Activated gamma-delta T cell treated with anti-CD3 and anti-CD28 coated beads, Interleukin-2, amount 50 U/mL, for 16 hours (primary cell): ENCODE data around the gene LNP1.
"Not testable (repeated sequence)": the region's sequence is repeated elsewhere in the genome, so short reads cannot be mapped to it uniquely, and the experiment has no call there.

Source experiments
- DNase-seq: peaks from one replicate; pipeline ENCODE4 v3.0.0-alpha.2; 2020; ENCODE audit warnings: low read depth

The LNP1 gene

DNA sequence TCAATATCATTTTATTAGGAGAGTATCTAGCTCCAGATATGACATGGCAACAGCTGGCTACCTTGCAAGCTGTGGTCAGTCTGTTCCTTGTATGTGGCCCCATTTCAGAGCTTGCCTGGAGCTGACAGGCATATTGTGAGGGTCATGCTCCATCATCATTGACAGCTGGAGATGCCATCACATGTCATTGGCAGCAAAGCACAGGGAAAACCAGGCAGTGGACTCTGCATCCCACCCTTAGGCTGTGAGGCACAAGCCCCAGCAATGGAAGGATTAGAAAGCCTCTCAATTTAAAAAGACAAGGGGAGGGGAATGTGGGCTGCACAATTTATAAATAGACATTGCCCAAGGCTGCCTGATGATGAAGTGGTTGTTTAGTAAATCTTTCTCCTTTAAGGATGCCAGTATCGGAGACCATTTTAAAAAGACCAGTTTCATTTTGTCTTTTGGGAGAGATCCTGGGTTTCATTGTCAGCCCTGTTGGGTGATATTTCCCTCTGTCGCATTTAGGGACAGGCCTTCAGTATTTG lies 27.9 kb downstream of the LNP1 start:
- DNase-seq = no peak

DNA sequence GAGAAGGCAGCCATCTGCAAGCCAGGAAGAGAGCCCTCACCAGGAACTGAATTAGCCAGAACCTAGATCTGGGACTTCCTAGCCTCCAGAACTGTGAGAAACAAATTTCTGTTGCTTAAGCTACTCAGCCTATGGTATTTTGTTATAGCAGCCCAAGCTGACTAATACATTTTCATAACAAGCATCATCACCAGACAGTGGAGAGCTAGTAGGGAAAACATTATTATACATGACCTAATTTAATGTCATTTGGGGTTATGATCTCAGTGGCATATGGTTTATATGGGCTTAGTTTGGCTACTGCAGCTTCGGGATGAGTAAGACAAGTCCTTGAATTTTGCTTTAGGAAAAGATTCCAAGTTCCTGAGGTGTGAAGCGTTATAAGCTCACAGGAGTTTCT lies 35.6 kb downstream of the LNP1 start:
- no peak for DNase-seq

DNA sequence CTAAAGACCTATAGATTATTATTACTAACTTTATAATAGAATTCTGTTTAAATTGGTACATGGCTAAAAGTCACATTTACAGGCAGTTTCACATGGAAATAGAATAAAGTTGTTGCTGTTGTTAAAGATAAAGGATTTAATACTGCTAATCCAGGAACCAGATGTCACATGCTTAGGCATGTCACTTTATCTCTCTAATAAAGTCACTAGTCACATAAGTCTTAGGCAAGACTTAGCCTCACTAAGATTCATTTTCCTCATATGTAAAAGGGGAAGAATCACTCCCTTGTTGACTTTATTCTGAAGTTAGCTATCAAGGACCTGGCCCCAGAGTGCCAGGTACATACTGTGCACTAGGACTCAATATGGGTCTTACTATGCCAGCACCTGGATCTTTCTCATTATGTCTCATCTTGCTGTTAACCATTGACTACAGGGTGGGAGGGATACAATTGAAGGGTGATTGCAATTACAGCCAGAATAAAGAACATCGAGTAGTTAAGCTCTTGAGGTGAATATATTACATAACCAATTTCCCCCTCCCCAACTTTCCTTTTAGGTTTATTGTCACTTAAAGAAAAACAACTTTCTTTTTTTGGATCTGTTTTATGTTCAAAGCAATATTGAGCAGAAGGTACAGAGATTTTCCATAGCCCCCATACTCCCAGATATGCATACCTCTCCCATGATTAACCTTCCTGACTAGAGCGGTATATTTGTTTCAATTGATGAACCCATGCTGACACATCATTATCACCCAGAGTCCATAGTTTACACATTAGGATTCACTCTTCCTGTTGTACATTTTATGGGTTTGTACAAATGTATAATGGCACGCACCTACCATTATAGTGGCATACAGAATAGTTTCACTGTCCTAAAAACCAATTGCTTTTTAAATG lies 36.6 kb downstream of the LNP1 start:
- DNase-seq = no peak

- DNase-seq = no peak
Measured at GRCh38 chr3:100438623-100438974, 37.3 kb downstream of the LNP1 start.

DNA sequence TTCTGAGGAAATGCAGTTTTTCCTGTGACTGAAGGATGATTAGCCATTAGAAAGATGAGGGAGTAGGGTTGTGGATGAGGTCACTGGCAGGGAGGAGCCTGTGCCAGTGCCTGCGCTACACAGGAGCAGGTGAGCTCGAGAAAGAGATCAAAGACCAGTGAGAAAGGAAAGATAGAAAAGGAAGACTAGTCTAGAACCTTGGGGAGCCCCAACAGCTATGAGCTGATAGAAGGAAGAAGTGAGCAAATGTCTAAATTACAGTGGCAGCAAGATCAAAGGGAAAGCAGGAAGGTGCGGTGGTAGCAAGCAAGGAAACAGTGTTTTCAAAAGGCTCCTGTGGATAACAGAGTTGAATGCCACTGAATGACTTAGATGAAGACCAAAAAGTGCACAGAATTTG lies 39.6 kb downstream of the LNP1 start:
- DNase-seq = no peak

GRCh38 chr3:100443690-100444089 lies 42.4 kb downstream of the LNP1 start:
- no peak for DNase-seq

GRCh38 chr3:100447067-100447466 lies 45.7 kb downstream of the LNP1 start:
- not testable (repeated sequence) for DNase-seq

DNA sequence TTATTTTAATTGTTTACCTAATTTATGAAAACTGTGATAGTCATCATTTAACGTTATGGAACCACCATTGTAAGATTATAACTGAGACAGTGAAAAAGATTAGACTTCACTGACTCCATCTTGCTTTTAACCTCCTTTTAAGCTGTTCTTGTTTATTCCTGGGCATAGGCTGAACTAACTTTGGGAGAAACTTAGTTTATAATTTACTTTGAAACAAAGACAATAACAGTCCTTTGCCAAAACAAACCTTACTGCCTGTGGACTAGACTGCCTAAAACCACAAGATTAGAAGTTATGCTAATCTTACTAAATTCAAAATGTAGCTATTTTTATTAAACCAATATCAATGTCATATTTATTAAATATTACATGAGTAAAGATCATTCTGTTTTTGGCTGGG lies 46.7 kb downstream of the LNP1 start:
- DNase-seq = no peak

- DNase-seq = no peak
Measured at GRCh38 chr3:100449214-100449613, 47.9 kb downstream of the LNP1 start.

GRCh38 chr3:100454677-100455076 lies 53.3 kb downstream of the LNP1 start:
- DNase-seq = no peak

GRCh38 chr3:100455841-100456550 lies 54.7 kb downstream of the LNP1 start:
- no peak for DNase-seq

DNA sequence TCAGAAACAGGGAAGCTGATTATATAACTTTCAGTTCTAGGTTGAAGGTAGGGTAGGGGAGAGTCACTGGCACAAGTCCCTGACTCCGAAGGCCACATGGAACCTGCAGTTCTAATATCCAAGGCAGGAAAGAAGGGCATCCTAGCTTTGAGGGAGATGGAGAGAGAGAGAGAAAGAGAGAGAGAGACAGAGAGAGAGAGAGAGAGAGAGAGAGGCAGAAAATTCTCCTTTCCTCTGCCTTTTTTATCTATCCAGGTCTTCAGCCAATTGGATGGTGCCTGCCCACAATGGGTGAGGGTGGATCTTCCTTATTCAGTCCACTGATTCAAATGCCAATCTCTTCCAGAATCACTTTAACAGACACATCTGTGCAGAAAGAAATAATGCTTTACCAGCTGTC lies 55.4 kb downstream of the LNP1 start:
- DNase-seq = no peak

GRCh38 chr3:100457811-100458210 lies 56.5 kb downstream of the LNP1 start:
- DNase-seq = no peak

DNA sequence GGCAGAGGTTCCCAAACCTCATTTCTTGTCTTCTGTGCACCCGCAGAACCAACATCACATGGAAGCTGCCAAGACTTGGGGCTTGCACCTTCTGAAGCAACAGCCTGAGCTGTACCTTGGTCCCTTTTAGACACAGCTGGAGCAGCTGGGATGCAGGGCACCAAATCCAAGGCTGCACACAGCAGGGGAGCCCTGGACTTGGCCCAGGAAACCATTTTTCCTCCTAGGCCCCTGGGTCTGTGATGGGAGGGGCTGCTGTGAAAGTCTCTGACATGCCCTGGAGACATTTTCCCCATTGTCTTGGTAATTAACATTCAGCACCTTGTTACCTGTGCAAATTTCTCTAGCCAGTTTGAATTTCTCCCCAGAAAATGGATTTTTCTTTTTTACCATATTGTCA lies 57.5 kb downstream of the LNP1 start:
- no peak for DNase-seq

DNA sequence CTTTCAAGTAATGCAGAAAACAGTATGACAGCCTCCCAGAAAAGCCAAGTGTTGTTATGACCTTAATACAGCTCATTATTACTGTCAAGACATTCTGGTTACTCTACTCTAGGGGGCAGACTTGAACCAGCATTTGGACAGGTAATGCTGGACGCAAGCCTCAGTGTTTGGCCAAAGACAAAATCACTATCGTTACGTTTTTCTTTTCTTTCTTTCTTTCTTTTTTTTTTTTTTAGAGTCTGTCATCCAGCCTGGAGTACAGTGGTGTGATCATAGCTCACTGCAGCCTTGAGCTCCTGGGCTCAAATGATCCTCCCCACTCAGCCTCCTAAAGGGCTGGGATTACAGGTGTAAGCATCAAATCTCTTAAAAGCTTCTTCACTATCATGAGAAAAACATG lies 61.7 kb downstream of the LNP1 start:
- no peak for DNase-seq

- no peak for DNase-seq
Measured at GRCh38 chr3:100463646-100464155, 62.4 kb downstream of the LNP1 start.

- no peak for DNase-seq
Measured at GRCh38 chr3:100465892-100466777, 64.8 kb downstream of the LNP1 start.

- DNase-seq = no peak
Measured at GRCh38 chr3:100467133-100467532, 65.8 kb downstream of the LNP1 start.

- no peak for DNase-seq
Measured at GRCh38 chr3:100468676-100469075, 67.3 kb downstream of the LNP1 start.

- DNase-seq = no peak
Measured at GRCh38 chr3:100470951-100471350, 69.6 kb downstream of the LNP1 start.

GRCh38 chr3:100471444-100471843 lies 70.1 kb downstream of the LNP1 start:
- DNase-seq = no peak

- DNase-seq = not testable (repeated sequence)
Measured at GRCh38 chr3:100477851-100478360, 76.6 kb downstream of the LNP1 start.
